ENCODE measurements around the gene RHOH. TPM values are rescaled to one million over a fixed set of nuclear protein-coding genes. Genes with fewer than 3 reads are reported as not detected.

RHOH gene
- total and polyA plus RNA-seq, 9 of the 15 experiments (the other 6 are each of a cell fraction or from before 2014, with no cell fraction given) = 14.3 to 37.7 (median 23.2) TPM

- TF ChIP-seq, protein P1, sequence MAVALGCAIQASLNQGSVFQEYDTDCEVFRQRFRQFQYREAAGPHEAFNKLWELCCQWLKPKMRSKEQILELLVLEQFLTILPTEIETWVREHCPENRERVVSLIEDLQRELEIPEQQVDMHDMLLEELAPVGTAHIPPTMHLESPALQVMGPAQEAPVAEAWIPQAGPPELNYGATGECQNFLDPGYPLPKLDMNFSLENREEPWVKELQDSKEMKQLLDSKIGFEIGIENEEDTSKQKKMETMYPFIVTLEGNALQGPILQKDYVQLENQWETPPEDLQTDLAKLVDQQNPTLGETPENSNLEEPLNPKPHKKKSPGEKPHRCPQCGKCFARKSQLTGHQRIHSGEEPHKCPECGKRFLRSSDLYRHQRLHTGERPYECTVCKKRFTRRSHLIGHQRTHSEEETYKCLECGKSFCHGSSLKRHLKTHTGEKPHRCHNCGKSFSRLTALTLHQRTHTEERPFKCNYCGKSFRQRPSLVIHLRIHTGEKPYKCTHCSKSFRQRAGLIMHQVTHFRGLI (CRISPR knock-in tag; IDR thresholded peaks at IDR 0.05) = no peak
Observed at GRCh38 chr4:40283413-40283812, 86.6 kb downstream of the RHOH start (continued).

GRCh38 chr4:40283968-40284367 lies 87.1 kb downstream of the RHOH start:
- no peaks in the 10 kb centered on the region for H3K9me1 ChIP-seq (ENCODE audit: control insufficient read depth, insufficient read depth, low read length)
- H3K4me2 ChIP-seq (ENCODE audit: insufficient read depth, low read length) = no peak overlapping the region
- in situ Hi-C loops (cut with MboI) = no loop called here
- ATAC-seq (peak; percentile 87), DNase-seq (ENCODE audit: extremely low read depth in 1 of 4, low spot score in 3 of 4) (peak in 3 of 4 experiments; percentile 30 to 41 (median 30)), FAIRE-seq (peak; percentile 58)
- POLR2A ChIA-PET = interaction anchor here (1.0 to 1.3 kb wide), 2 partner anchors 11 to 14 kb away, joined by 3 read pairs; no protein-coding TSS in a partner anchor
- CTCF ChIA-PET (ENCODE audit: low intra/inter-chr PET ratio) = no interaction called here
- WGBS (ENCODE audit: insufficient coverage, low coverage, missing lambda C conversion rate) = 50% methylated on average over 10 of the region's 10 CpGs
- H3K27me3 ChIP-seq (ENCODE audit: control insufficient read depth in 2 of 2, insufficient read depth in 2 of 2, low read length in 2 of 2) = no peaks in the 10 kb centered on the region
- no peaks in the 10 kb centered on the region for H3K79me2 ChIP-seq (ENCODE audit: control insufficient read depth, insufficient read depth, low read length)
- H3K4me3 ChIP-seq = no peak overlapping the region
- no peaks in the 10 kb centered on the region for H3K36me3 ChIP-seq (ENCODE audit: control insufficient read depth, insufficient read depth, low read length)
- no peaks in the 10 kb centered on the region for H3K9me3 ChIP-seq (replicated peaks; ENCODE audit: control insufficient read depth, insufficient read depth, low read depth, low read length)
- H2AFZ ChIP-seq (ENCODE audit: low read depth, low read length) = peak overlapping the region; percentile 47; the same call in 1 of the 2 replicates
- H3K9ac ChIP-seq (ENCODE audit: insufficient read depth in 1 of 2, low read depth in 2 of 2, low read length in 2 of 2) = no peak overlapping the region
- peaks cover 0 to 3% of the 10 kb centered on the region in 2 experiments; a peak in 1 of 5 replicates for H3K4me1 ChIP-seq (replicated peaks in 1 of 2; ENCODE audit: control insufficient read depth in 2 of 2, insufficient read depth in 2 of 2, low read length in 2 of 2)
- no peaks in the 10 kb centered on the region for H4K20me1 ChIP-seq (replicated peaks; ENCODE audit: control insufficient read depth, insufficient read depth, low read length)
- H3K27ac ChIP-seq (ENCODE audit: extremely low read depth, low read depth, low read length) = no peak overlapping the region
- no TSS peak for BruUV-seq (replicated peaks)
- intact Hi-C loops (cut with micrococcal nuclease) = no loop called here
- TF ChIP-seq FOSL1 (tag; conservative IDR thresholded peaks at IDR 0.05) = 0 out of 2 replicates have a peak, but pooled peaks have one; percentile 20
- TF ChIP-seq FOXK1 (CRISPR knock-in tag; IDR thresholded peaks at IDR 0.05; ENCODE audit: borderline replicate concordance) = no peak
- TF ChIP-seq, protein P2, sequence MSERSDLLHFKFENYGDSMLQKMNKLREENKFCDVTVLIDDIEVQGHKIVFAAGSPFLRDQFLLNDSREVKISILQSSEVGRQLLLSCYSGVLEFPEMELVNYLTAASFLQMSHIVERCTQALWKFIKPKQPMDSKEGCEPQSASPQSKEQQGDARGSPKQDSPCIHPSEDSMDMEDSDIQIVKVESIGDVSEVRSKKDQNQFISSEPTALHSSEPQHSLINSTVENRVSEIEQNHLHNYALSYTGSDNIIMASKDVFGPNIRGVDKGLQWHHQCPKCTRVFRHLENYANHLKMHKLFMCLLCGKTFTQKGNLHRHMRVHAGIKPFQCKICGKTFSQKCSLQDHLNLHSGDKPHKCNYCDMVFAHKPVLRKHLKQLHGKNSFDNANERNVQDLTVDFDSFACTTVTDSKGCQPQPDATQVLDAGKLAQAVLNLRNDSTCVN (CRISPR knock-in tag; IDR thresholded peaks at IDR 0.05) = no peak
- TF ChIP-seq JUND (IDR thresholded peaks at IDR 0.05; ENCODE audit: borderline replicate concordance, low read depth, low read length) = peak; percentile 25; the same call in 1 of the 2 replicates
- no peak for TF ChIP-seq JUND (tag; IDR thresholded peaks at IDR 0.05; ENCODE audit: borderline replicate concordance, low read depth, low read length)
- no peak for TF ChIP-seq SMARCB1 (IDR thresholded peaks at IDR 0.05; ENCODE audit: insufficient read length, low read depth)
- TF ChIP-seq E2F1 (CRISPR knock-in tag; IDR thresholded peaks at IDR 0.05) = no peak
- TF ChIP-seq TFAM (CRISPR knock-in tag; conservative IDR thresholded peaks at IDR 0.05) = no peak
- TF ChIP-seq MYNN (IDR thresholded peaks at IDR 0.05) = peak; percentile 42; the same call in 1 of the 2 replicates
- TF ChIP-seq MYNN (CRISPR knock-in tag; IDR thresholded peaks at IDR 0.05) = no peak
- peak in 1 of 3 experiments; percentile 17 for TF ChIP-seq YY1 (IDR thresholded peaks at IDR 0.05; ENCODE audit: borderline replicate concordance in 1 of 3, control insufficient read depth in 1 of 3, extremely low read depth in 1 of 3, insufficient read depth in 3 of 3, insufficient read length in 1 of 3, insufficient replicate concordance in 2 of 3, low read depth in 1 of 3, low read length in 2 of 3)
- peak in 2 of 3 experiments; percentile 29 to 51; a peak in 4 of 6 replicates for TF ChIP-seq CTCF (IDR thresholded peaks at IDR 0.05 in 2 of 3, conservative IDR thresholded peaks at IDR 0.05 in 1 of 3; ENCODE audit: insufficient read depth in 2 of 3, low read depth in 1 of 3, low read length in 3 of 3)

All from K562 (cell line).